Measurements from ENCODE around the gene ACCS.
A peak's percentile ranks its signal among the peaks of the same experiment; 100 is the strongest.

ACCS gene

DNA sequence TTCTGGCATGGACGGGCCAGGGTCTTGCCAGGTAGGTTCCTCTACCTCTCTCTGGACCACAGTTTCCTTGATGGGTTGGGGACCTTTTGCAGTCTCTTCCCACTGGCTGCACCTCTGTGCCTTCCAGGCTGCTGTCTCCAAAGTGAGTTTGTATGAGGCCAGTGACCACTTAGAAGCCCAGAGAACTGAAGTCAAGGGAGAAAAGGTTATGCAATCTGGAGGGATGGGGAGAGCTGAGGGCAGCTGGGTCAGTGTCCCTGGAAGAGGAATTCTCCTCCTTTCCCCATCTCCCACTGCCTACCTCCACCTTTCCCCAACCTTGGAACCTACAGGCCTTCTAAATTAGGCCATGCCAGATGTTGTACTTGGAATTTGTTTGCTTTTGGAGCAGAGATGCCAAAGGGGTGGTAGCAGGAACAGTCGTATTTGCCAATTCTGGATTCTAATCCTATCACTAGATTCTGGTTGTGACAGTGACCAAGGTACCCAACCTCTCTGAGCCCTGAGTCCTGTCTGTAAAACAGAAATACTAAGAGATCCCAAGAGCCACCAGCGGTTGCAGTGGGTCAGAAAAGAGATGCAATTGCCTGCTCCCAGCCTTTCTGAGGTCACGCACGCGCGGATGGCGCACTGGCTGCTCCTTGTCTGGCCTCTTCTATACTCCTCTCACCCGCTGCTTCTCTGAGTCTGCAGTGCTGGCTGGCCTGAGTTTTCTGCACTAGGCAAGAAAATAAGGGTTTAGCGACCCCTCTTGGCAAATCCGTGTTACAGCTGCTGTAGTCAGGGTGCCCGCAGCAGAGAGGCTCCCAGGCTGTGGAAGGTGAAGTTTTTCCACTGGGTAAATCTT is 29.0 kb upstream of the ACCS start:
- DNase-seq (ENCODE audit: low read depth in 2 of 3, low spot score in 1 of 3): peak; percentile 5 to 29 (median 18)

GRCh38 chr11:44037658-44037998 is 28.4 kb upstream of the ACCS start:
- DNase-seq (ENCODE audit: low read depth in 2 of 3, low spot score in 1 of 3): no peak

- no peak for DNase-seq (ENCODE audit: low read depth in 2 of 3, low spot score in 1 of 3)
Measured at GRCh38 chr11:44043157-44043556, 22.9 kb upstream of the ACCS start.

DNA sequence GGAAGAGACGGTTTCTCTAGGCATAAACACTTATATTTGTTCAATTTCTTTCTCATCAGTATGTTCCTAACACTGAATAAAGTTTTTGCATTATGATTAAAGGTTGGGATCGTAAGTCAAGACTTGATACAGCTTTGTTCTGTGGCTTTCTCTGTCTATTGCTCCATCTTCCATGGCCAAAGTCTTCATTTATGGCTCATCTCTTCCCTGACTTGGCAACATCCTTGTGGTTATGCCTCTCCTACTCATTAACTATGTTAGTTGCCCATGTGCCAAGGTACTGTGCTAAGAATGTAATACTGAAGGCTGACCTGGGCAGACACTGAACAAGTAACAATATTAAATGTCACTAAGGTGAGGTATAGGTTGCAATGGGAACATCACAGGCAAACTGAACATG is 19.9 kb upstream of the ACCS start:
- no peak for DNase-seq (ENCODE audit: low read depth in 2 of 3, low spot score in 1 of 3)

DNA sequence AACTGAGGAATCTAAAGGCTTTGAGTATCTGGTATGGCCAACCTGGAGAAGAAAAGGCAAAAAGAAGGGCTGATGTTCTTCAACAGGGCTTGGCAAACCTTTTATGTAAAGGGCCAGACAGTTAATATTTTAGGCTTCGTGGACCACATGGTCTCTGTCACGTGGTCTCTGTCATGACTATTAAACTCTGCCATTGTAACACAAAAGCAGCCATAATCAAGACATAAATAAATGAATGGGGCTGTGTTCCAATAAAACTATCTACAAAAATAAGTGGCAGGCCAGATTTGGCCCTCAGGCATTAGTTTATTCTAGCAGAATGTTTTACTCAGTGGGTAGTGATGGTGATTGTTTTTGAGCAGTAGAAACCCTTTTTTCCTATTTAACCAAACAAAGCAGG is 18.8 kb upstream of the ACCS start:
- DNase-seq (ENCODE audit: low read depth in 2 of 3, low spot score in 1 of 3): no peak

- DNase-seq (ENCODE audit: low read depth in 2 of 3, low spot score in 1 of 3): no peak
Measured at GRCh38 chr11:44047931-44048431, 18.1 kb upstream of the ACCS start, which contains the start of gene ACCSL. TSS of gene ACCSL (plus strand) at chr11:44047981. CDS start at chr11:44048037, 56 bp downstream.

GRCh38 chr11:44049832-44050231 is 16.2 kb upstream of the ACCS start:
- no peak for DNase-seq (ENCODE audit: low read depth in 2 of 3, low spot score in 1 of 3)

GRCh38 chr11:44051171-44051570 is 14.9 kb upstream of the ACCS start:
- DNase-seq (ENCODE audit: low read depth in 2 of 3, low spot score in 1 of 3): no peak

DNA sequence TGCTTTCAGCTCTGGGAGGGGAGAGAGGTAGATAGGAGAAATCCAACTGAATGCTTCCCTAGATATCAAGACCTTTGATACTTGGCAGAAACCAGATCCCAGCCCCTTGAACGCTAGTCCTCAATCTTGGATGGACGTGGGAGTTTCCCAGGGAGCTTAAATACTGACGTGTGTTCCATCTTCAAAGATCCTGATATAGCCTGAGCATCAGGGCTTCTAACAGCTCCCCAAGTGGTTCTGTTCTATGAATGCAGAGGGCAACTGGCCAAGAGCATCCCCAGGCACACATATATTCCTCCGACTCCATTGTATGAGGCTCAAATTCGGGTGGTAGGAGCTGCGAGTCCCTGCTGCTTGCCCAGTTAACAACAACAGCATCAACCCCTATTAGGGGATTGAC is 8.7 kb upstream of the ACCS start:
- DNase-seq (ENCODE audit: low read depth in 2 of 3, low spot score in 1 of 3): no peak

DNA sequence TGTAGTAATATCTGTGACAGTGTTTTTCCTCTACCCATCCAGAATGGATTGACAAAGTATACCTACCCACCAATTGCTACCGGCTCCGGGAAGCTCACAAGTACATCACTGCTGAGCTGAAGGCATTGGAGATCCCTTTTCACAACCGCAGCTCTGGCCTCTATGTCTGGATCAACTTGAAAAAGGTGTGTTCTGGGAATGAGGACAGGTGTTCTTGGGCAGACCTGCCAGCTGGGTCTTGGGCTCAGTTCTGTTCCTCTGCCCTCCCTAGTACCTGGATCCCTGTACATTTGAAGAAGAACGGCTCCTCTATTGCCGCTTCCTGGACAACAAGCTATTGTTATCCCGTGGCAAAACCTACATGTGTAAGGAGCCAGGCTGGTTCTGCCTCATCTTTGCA is 7.8 kb upstream of the ACCS start:
- no peak for DNase-seq (ENCODE audit: low read depth in 2 of 3, low spot score in 1 of 3)

DNA sequence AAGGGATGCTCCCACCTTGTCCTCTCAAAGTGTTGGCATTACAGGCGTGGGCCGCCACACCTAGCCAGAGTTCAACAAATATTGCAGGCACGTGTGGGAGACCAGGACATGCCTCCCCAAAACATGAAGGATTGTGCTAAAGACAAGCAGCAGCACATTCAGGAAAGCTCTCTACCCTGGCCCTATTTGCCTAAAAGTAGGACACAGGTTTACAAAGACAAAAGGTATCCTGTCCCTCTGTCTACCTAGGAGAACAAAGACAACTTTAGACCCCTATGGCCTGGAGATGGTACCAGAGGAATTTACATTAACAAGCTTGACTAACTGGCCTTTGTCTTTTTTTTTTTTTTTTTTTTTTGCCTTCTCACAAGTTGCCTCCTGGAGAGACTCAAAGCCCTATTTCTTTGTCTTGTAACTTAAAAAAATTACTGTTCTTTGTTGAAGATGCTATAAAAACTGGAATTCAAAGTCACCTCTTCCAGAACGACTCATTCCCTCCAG is 859 bp upstream of the ACCS start:
- DNase-seq (ENCODE audit: low read depth in 2 of 3, low spot score in 1 of 3): no peak

DNA sequence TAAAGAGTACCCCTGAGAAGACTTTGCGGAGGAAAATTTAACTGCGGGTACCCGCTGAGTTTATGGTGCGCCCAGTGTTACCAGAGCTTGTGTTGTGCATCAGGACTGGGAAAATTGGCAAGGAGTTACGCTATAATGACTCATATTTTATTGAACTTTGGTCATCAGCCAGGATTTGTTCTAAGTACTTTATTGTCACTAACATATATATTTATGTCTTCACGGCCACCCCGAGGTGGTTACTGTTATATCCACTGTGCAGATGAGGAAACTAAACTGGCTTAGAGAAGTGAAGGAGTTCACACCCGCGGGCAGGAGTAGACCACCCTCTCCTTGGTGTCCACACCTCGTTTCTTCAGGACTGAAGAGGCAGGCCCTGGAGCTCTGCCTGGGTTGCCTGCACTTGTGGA is 667 bp downstream of the ACCS start:
- DNase-seq (ENCODE audit: low read depth in 2 of 3, low spot score in 1 of 3): no peak

DNA sequence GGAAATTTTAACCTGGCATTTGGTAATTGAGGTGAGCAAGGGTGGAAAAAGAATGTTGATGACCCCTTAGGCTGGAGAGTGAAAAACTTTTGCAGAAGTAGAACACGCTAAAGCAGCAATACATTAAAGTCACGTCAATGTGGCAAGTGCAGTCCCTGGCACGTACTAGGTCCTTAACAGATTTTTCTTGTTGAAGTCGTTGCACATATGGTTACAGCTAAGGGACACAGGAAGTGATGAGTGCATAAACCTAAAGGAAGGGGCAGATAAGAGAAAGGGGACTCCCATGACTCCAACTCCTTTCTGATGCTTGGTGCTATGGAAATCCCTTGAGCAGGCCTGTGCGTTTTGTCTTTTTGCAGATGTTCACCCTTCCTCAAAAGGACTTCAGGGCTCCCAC is 1.2 kb downstream of the ACCS start:
- DNase-seq (ENCODE audit: low read depth in 2 of 3, low spot score in 1 of 3): no peak

DNA sequence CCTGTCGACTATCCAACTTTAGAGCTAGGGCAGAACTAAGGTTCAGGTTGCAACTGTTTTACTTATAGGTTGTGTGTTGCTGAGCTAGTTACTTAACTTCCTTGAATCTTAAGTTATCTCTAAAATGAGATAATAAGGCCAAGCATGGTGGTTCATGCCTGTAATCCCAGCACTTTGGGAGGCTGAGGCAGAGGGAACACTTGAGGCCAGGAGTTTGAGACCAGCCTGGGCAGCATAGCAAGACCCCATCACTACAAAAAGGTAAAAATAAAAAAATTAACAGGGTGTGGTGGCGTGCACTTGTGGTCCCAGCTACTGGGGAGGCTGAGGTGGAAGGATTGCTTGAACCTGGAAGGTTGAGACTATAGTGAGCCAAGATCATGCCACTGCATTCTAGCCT is 2.1 kb downstream of the ACCS start:
- no peak for DNase-seq (ENCODE audit: low read depth in 2 of 3, low spot score in 1 of 3)

- DNase-seq (ENCODE audit: low read depth in 2 of 3, low spot score in 1 of 3): no peak
Measured at GRCh38 chr11:44071157-44071556, 5.1 kb downstream of the ACCS start.

DNA sequence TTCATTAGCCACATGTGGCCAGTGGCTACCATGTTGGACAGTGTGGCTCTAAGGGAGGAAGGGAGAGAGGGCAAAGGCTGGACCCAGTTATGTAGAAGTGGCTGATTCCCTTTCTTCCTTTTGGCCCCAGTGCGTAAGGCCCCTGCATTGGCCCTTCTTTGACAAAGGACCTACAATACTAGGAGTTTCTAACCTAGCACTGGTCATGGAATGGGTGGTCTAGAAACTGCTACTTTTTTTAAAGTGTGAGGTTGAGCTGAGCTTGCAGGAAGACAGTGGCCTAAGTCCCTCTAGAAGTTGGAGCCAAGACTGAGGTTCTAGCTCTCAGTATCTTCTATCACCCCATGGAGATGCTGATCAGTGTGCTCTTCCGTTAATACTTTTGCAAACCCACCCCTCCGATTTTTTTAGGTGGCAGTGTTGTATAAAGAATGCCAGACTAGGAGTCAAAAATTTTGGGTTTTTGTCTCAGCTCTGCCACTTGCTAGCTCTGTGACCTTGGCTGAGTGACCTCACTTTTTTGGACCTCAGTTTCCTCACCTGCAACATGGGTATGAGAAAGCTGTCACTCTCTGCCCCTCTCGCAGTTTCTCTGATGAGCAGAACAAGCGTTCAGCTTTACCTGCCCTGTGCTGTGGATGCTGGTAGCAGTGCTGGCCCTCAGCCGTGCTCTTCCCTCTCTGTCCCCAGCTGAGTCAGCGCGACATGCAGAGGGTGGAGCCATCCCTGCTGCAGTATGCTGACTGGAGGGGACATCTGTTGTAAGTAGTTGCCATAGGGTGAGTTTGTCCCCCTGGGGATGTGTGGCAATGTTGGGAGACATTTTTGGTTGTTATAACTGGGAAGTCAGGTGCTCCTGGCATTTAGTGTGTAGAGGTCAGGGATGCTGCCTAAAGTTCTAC is 6.9 kb downstream of the ACCS start:
- DNase-seq (ENCODE audit: low read depth in 2 of 3, low spot score in 1 of 3): no peak

DNA sequence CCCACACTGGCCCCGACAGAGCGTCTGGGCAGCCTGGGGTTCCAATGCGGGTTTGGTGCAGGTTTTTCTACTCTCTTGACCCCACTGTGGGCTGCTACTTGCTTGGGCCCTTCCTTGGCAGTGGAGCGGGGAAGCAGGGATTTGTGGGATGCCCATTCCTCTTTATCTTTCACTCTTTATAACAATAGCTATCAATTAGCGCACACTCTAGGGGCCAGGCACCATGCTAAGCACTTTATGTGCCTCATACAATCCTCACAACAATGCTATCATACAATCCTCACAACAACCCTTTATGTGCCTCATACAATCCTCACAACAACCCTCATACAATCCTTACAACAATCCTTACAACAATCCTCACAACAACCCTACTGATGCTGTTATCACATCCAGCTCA is 12.7 kb downstream of the ACCS start:
- no peak for DNase-seq (ENCODE audit: low read depth in 2 of 3, low spot score in 1 of 3)

GRCh38 chr11:44079376-44079775 is 13.3 kb downstream of the ACCS start:
- DNase-seq (ENCODE audit: low read depth in 2 of 3, low spot score in 1 of 3): no peak

- DNase-seq (ENCODE audit: low read depth in 2 of 3, low spot score in 1 of 3): no peak
Measured at GRCh38 chr11:44080951-44081350, 14.9 kb downstream of the ACCS start.

- DNase-seq (ENCODE audit: low read depth in 2 of 3, low spot score in 1 of 3): no peak
Measured at GRCh38 chr11:44082645-44083044, 16.6 kb downstream of the ACCS start.

DNA sequence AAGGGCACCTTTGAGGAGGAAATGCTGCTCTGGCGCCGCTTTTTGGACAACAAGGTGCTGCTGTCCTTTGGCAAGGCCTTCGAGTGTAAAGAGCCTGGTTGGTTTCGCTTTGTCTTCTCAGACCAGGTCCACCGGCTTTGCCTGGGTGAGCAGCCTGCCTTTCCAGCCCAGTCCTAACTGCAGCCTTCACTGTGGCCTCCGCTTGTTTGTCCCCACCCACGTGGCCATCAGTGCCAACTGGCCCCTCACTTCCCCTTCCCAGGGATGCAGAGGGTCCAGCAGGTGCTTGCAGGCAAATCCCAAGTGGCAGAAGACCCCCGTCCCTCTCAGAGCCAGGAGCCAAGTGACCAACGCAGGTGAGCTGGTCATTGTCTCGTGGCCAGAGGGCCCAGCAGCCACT is 17.4 kb downstream of the ACCS start:
- DNase-seq (ENCODE audit: low read depth in 2 of 3, low spot score in 1 of 3): no peak

DNA sequence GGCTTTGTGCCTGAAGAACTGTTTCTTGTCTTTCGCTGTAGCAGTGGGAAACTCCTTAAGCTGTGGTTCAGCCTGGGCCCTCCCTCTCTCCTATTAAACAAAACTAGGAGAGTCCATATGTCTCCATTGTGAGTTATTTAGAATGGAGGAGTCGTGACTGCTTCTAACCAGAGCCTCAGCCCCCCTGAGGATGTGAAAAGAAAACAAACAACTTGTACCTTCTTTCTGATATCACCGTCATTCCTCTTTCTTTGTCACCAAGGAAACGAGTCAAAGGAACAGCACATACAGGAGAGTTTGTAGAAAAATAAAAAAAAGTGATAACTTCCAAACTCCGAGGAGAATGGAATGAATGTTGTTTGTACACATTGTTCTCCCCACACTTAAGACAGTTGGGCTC is 17.8 kb downstream of the ACCS start:
- no peak for DNase-seq (ENCODE audit: low read depth in 2 of 3, low spot score in 1 of 3)

Data from stimulated activated CD4-positive, alpha-beta T cell treated with anti-CD3 and anti-CD28 coated beads, Interleukin-12 subunit alpha, Interleukin-12 subunit beta, amount 100 ng/mL, for 48 hours (primary cell).